Neural cell (in vitro differentiated cells): ENCODE results near the gene RGS10. TPM values are rescaled to one million over a fixed set of nuclear protein-coding genes. Genes with fewer than 3 reads are reported as not detected.

Experiments
- H2AFZ ChIP-seq: fragments of 200-600, 300-800 bp; sonication (generic), shearing (Covaris generic); 2 replicates; pipeline ENCODE4 v1.6.0; 2014; ENCODE audit warnings: low read depth, mild to moderate bottlenecking, antibody characterized with exemption, low read length, moderate library complexity
- H3F3A ChIP-seq: fragments of 200-600 bp; shearing (Covaris generic); 2 replicates; pipeline ENCODE4 v1.6.1; 2016; ENCODE audit warnings: mild to moderate bottlenecking, moderate library complexity, mixed read lengths, antibody characterized with exemption, low read length; ENCODE audit not compliant: insufficient read depth, poor library complexity, severe bottlenecking
- H3K27ac ChIP-seq: fragments of 200-600, 300-800 bp; sonication (generic), shearing (Covaris generic); 2 replicates; pipeline ENCODE4 v1.5.1; 2014; ENCODE audit warnings: mild to moderate bottlenecking, low read length, moderate library complexity
- H3K27me3 ChIP-seq: fragments of 300-800, 200-600 bp; sonication (generic), shearing (Covaris generic); 2 replicates; pipeline ENCODE4 v1.6.0; 2014; ENCODE audit warnings: mild to moderate bottlenecking, low read depth, low read length, moderate library complexity; ENCODE audit not compliant: insufficient read depth
- H3K36me3 ChIP-seq: fragments of 300-800, 200-600 bp; sonication (generic), shearing (Covaris generic); 2 replicates; pipeline ENCODE4 v1.5.1; 2014; ENCODE audit warnings: mild to moderate bottlenecking, antibody characterized with exemption, low read length, moderate library complexity; ENCODE audit not compliant: insufficient read depth
- H3K4me2 ChIP-seq: fragments of 300-800, 200-600 bp; sonication (generic), shearing (Covaris generic); 2 replicates; pipeline ENCODE4 v1.6.0; 2014; ENCODE audit warnings: mild to moderate bottlenecking, low read length
- H3K4me3 ChIP-seq: fragments of 300-800, 200-600 bp; sonication (generic), shearing (Covaris generic); 2 replicates; pipeline ENCODE4 v1.5.1; 2014; ENCODE audit warnings: mild to moderate bottlenecking, low read length, moderate library complexity
- H3K79me2 ChIP-seq: fragments of 200-600 bp; shearing (Covaris generic); replicated peaks from 2 replicates; pipeline ENCODE4 v1.6.0; 2014; ENCODE audit warnings: mild to moderate bottlenecking, low read length, moderate library complexity; ENCODE audit not compliant: insufficient read depth
- H3K9ac ChIP-seq: fragments of 300-800, 200-600 bp; sonication (generic), shearing (Covaris generic); 2 replicates; pipeline ENCODE4 v1.6.1; 2016; ENCODE audit warnings: mild to moderate bottlenecking, low read length, mixed read lengths
- H3K9me2 ChIP-seq: fragments of 200-600 bp; shearing (Covaris generic); 2 replicates; pipeline ENCODE4 v1.6.1; 2016; ENCODE audit warnings: mild to moderate bottlenecking, low read length, mixed read lengths; ENCODE audit not compliant: insufficient read depth
- H3K9me3 ChIP-seq: fragments of 200-600, 300-800 bp; sonication (generic), shearing (Covaris generic); 2 replicates; pipeline ENCODE4 v1.6.1; 2016; ENCODE audit warnings: mild to moderate bottlenecking, mixed run types, low read length, moderate library complexity, mixed read lengths
- H4K20me1 ChIP-seq: fragments of 200-600 bp; shearing (Covaris generic); 2 replicates; pipeline ENCODE4 v1.6.1; 2016; ENCODE audit warnings: mild to moderate bottlenecking, mixed run types; ENCODE audit not compliant: insufficient read depth
- EP300 ChIP-seq: fragments of 450-650 bp; conservative IDR thresholded peaks from 2 replicates; pipeline ENCODE4 v1.6.1; 2014; ENCODE audit warnings: antibody characterized with exemption, mild to moderate bottlenecking, moderate library complexity; ENCODE audit not compliant: poor library complexity, severe bottlenecking
- EZH2 ChIP-seq: fragments of 200-600, 300-800 bp; shearing (Covaris generic), sonication (generic); IDR thresholded peaks from 2 replicates; pipeline ENCODE4 v1.6.1; 2014; ENCODE audit warnings: antibody characterized with exemption, low read length, borderline replicate concordance, mild to moderate bottlenecking; ENCODE audit not compliant: insufficient read depth, poor library complexity, severe bottlenecking
- MXI1 ChIP-seq: fragments of 450-650 bp; conservative IDR thresholded peaks from 2 replicates; pipeline ENCODE4 v1.6.1; 2014; ENCODE audit warnings: antibody characterized with exemption, mild to moderate bottlenecking; ENCODE audit not compliant: poor library complexity, severe bottlenecking
- POLR2AphosphoS5 ChIP-seq: IDR thresholded peaks from 2 replicates; pipeline ENCODE4 v1.6.1; 2012
- RAD21 ChIP-seq: fragments of 450-650 bp; conservative IDR thresholded peaks from 2 replicates; pipeline ENCODE4 v1.6.1; 2014; ENCODE audit warnings: antibody characterized with exemption, mild to moderate bottlenecking, moderate library complexity
- SMC3 ChIP-seq: fragments of 450-650 bp; conservative IDR thresholded peaks from 2 replicates; pipeline ENCODE4 v1.6.1; 2014; ENCODE audit warnings: antibody characterized with exemption, mild to moderate bottlenecking, moderate library complexity; ENCODE audit not compliant: poor library complexity
- TAF1 ChIP-seq: IDR thresholded peaks from 2 replicates; pipeline ENCODE4 v1.6.1; 2012; ENCODE audit warnings: low read depth
- polyA plus RNA-seq: library from polyadenylated mRNA; depleted of rRNA; stranded (reverse); fragments of >200 nt; gene quantifications from 2 replicates; pipeline ENCODE4 v1.2.3, GENCODE V29; 2014
- TF ChIP-seq, protein P1 (sequence below): fragments of 450-650 bp; IDR thresholded peaks from 2 replicates; pipeline ENCODE4 v1.5.1; 2014; ENCODE audit warnings: antibody characterized with exemption, mild to moderate bottlenecking, moderate library complexity; ENCODE audit not compliant: poor library complexity, severe bottlenecking
- TF ChIP-seq, protein P2 (sequence below): IDR thresholded peaks from 2 replicates; pipeline ENCODE4 v1.6.1; 2012; ENCODE audit warnings: borderline replicate concordance

Gene RGS10
- polyA plus RNA-seq, 1 donor from 2014 or later, result 2.6 TPM

DNA sequence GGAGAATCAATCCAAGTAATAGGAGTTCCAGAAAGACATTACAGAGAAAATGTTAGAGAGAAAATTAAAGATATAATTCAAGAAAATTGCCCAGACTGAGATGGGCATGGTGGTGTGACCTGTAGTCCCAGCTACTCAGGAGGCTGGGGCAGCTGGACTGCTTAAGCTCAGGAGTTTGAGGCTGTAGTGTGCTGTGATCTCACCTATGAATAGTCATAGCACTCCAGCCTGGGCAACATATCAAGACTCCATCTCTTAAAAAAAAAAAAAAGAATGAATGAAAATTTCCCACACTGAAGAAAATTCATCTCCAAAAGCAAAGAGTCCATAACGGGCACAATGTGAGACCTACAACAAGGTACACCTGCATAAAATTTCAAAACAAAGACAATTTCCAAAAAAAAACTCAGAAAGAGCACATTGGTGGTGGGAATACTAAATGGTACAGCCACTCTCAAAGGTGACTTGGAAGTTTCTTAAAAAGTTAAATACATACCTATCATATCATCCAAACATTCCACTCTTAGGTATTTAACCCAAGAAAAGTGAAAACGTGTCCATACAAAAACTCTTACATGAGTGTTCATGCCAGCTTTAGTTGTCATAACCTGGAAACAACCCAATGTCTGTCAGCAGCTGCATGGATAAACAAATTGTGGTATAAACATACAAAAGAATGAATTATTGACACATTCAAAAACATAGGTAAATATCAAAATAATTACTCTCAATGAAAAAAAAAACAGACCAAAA lies 6.9 kb upstream of the RGS10 start:
- Histone ChIP-seq H3K4me3 (no peak overlapping the region), H2AFZ (no peak overlapping the region), H3K9ac (no peak overlapping the region), H3K36me3 (no peaks in the 10 kb centered on the region), H3K27ac (no peak overlapping the region), H3K4me2 (no peak overlapping the region), H3K9me3 (no peaks in the 10 kb centered on the region), H4K20me1 (no peaks in the 10 kb centered on the region), H3K9me2 (no peaks in the 10 kb centered on the region), H3K27me3 (peaks cover 5% of the 10 kb centered on the region), H3F3A (no peaks in the 10 kb centered on the region), H3K79me2 (no peaks in the 10 kb centered on the region)
- TF ChIP-seq MXI1, result no peak

DNA sequence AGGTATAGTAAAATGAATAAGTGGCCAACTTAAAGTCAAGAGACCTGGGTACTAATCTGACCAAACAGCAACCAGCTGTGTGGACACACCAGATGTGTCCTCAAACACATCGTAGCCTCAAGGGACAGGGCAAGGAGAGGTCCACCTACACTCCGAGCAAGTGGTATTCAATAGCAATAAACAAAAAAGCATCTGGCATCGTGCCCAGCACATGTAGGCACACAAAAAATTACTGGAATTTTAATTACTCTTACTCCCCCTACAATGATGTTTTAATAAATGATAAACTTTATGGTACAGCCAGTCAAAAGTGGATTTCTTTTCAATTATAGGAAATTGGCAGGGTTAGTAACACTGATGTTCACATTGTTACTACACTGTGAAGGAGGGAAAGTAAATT lies 3.5 kb upstream of the RGS10 start:
- H3K4me2 ChIP-seq, result no peak overlapping the region
- H3K36me3 ChIP-seq, result no peaks in the 10 kb centered on the region
- no peak overlapping the region for H3K4me3 ChIP-seq
- TF ChIP-seq, protein P1, sequence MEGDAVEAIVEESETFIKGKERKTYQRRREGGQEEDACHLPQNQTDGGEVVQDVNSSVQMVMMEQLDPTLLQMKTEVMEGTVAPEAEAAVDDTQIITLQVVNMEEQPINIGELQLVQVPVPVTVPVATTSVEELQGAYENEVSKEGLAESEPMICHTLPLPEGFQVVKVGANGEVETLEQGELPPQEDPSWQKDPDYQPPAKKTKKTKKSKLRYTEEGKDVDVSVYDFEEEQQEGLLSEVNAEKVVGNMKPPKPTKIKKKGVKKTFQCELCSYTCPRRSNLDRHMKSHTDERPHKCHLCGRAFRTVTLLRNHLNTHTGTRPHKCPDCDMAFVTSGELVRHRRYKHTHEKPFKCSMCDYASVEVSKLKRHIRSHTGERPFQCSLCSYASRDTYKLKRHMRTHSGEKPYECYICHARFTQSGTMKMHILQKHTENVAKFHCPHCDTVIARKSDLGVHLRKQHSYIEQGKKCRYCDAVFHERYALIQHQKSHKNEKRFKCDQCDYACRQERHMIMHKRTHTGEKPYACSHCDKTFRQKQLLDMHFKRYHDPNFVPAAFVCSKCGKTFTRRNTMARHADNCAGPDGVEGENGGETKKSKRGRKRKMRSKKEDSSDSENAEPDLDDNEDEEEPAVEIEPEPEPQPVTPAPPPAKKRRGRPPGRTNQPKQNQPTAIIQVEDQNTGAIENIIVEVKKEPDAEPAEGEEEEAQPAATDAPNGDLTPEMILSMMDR, result no peak
- TF ChIP-seq, protein P2, sequence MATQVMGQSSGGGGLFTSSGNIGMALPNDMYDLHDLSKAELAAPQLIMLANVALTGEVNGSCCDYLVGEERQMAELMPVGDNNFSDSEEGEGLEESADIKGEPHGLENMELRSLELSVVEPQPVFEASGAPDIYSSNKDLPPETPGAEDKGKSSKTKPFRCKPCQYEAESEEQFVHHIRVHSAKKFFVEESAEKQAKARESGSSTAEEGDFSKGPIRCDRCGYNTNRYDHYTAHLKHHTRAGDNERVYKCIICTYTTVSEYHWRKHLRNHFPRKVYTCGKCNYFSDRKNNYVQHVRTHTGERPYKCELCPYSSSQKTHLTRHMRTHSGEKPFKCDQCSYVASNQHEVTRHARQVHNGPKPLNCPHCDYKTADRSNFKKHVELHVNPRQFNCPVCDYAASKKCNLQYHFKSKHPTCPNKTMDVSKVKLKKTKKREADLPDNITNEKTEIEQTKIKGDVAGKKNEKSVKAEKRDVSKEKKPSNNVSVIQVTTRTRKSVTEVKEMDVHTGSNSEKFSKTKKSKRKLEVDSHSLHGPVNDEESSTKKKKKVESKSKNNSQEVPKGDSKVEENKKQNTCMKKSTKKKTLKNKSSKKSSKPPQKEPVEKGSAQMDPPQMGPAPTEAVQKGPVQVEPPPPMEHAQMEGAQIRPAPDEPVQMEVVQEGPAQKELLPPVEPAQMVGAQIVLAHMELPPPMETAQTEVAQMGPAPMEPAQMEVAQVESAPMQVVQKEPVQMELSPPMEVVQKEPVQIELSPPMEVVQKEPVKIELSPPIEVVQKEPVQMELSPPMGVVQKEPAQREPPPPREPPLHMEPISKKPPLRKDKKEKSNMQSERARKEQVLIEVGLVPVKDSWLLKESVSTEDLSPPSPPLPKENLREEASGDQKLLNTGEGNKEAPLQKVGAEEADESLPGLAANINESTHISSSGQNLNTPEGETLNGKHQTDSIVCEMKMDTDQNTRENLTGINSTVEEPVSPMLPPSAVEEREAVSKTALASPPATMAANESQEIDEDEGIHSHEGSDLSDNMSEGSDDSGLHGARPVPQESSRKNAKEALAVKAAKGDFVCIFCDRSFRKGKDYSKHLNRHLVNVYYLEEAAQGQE, result no peak
- TF ChIP-seq SMC3 (no peak), POLR2AphosphoS5 (no peak), MXI1 (no peak), RAD21 (no peak), EZH2 (no peak), TAF1 (no peak), EP300 (no peak)
- H3K27ac ChIP-seq, result no peak overlapping the region
- peaks cover 38% of the 10 kb centered on the region for H3K27me3 ChIP-seq
- no peaks in the 10 kb centered on the region for H3K79me2 ChIP-seq
- H2AFZ ChIP-seq, result no peak overlapping the region
- H3K9me2 ChIP-seq, result no peaks in the 10 kb centered on the region
- no peak overlapping the region for H3K9ac ChIP-seq
- H3F3A ChIP-seq, result no peaks in the 10 kb centered on the region
- no peaks in the 10 kb centered on the region for H4K20me1 ChIP-seq
- H3K9me3 ChIP-seq, result no peaks in the 10 kb centered on the region
